GM19468 (cell line): ENCODE data around the gene MAPKAPK3.

Experiments used
- ATAC-seq: cut with Tn5 transposase; IDR thresholded peaks from one replicate; pipeline ENCODE4 v1.9.1; 2021; ENCODE audit warnings: mild to moderate bottlenecking, moderate library complexity, moderate number of reproducible peaks; ENCODE audit not compliant: unreplicated experiment; ENCODE audit errors: extremely low read depth

Gene MAPKAPK3

DNA sequence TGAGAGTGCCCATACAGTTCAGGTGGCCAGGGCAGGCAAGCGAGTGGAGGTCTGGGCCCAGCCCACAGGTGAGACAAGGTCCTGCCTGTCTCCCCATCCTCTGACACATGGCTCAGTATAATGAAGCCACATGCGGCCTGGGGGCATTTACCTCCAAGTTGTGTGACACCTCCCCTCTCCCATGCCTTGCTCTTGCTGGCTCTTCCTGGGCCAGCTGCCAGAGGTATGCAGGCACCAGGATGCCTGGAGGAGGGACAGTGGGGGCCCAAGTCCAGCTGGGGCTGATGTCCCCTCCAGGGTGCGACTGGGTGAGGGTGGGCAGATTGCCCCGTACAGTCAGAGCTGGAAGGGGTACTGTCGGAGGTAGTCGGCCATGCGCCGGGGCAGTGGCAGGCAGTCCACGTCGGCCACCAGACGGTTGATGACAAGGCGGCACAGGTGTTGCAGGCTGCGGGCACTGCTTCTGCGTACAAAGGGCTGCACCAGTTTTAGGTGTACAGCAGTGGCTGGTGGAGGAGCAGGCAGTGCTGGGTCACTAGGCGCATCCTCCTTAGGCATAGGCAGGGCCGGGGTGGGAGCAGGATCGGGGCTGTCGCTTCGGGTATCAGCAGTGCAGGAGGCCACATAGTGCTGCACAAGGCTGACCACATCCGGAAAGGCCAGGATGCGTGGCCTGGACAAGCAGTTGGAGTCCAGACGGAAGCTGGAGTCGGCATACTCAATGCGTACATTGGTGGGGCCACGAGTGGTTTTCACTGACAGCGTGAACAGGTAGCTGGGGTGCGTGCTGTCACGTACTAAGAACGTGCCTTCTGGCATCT lies 9.5 kb upstream of the MAPKAPK3 start:
- ATAC-seq: no peak

DNA sequence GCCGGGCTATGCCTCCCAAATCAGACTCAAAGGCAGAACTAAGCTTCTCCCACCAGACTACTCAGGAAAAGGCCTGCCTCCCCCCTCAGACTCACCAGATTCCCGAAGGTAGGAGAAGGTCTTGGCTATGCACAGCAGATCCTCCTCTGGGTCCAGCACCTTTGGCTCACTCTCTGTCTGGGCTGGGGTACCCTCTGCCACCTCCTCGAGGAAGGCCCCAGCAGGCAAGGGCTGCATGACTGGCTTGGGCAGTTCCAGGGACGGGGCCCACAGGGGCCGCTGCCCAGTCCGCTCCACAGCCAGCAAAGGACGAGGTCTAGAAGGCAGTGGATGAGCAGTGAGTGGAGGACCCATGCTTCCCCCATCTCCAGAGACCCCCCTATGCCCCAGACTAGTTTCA lies 8.7 kb upstream of the MAPKAPK3 start:
- no peak for ATAC-seq

DNA sequence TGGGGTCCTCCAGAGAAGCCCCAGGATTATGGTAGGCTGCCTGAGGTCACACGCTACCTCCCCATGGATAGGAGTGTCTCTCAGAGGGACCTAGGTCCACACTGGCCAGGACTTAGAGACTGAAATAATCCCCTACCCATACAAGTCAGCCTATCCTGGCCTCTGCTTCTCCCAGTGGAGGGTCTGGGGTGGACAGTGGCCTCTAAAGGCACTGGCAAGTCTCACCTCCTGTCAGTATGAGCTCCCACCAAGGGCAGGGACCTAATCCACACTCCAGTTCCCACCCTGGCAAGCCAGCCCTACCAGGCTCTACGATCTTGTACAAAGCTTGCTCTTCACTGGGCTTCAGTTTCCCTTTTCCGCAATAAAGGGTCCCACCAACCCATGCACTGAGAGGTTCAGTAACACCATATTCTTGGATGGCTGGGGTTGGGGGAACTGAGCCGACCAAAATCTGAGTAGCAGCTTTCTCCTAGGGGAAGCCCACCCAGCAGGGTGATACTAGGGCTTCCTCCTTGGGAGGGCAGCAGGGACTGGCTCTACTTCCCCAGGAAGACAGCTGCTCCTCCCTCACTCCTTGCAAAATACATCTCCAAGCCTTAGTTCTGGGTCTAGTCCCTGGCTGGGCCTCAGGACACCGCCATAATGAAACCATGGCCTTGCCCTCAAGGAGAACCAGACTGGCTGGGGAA lies 7.7 kb upstream of the MAPKAPK3 start:
- no peak for ATAC-seq

DNA sequence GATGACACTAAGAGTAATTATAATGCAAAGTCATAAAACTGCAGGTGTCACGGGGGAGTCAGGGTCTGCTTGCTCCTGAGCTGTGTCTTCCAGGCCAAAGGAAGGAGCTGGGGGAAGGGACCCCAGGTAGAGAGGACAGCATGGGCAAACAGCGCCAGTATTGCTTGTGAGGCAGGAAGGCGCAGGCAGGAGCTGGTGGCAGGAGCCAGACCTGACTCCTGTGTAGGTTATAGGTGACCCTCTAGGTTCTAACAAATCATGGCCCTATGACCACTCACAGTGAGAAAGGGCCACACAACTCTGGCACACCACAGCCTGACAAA lies 7.2 kb upstream of the MAPKAPK3 start:
- ATAC-seq: no peak

DNA sequence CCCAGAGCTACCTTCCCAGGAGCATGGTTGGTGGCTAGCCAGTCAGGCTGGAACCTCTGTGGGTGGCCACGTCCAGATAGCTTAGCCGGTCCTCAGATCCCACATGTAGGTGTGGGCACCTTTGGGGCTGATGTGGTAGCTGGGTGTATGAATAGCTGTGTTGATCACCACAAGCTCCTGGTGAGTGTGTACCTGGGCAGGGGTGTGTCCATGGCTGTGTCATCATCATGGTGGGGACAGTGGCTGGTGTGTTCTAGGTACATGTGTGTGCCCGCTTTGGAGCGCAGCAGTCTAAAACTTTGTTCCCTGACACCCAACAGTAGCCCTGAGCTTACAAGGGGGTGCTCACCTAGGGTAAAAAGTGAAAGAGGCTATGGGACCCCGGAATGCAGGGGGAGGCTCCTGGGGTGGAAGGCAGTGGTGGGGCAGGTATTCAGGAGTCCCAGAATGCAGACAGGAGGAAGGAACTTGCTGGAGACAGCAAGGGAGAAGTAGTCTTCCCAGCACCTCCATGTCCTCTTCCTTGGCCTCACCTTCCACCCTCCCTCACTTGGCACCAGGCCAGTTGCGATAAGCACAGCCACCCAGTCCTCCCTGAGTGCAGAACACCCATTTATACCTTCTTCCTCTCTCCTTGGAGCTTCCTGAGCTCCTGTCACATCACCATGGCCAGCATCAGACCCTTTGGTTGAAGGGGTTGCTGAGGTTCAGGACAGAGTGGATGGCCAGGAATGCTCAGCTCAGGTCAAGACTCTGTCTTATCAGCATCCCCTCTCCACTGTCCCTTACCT lies 6.6 kb upstream of the MAPKAPK3 start:
- ATAC-seq: no peak

DNA sequence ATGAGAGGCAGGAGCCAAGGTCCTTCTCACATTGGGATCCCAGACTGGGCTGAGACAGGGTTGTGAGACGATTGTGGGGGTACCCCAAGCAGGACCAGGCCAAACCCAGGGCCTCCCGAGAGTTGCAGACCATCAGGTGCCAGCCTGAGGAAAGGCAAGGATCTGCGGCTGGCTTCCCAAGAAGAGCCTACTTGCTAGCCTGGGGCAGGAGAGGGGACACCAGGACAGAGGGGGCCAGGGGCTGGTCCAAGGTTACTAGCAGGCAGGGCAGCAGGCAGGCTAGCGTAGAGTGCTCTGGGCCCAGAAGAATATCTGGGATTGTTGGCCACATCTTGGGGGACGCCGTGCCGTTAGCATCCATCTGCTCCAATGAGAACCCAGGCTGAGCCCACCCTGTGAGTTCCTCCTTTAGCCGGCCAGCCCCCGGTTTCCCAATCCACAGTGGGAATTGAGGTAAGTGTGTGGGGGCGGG lies 5.9 kb upstream of the MAPKAPK3 start:
- ATAC-seq: no peak

DNA sequence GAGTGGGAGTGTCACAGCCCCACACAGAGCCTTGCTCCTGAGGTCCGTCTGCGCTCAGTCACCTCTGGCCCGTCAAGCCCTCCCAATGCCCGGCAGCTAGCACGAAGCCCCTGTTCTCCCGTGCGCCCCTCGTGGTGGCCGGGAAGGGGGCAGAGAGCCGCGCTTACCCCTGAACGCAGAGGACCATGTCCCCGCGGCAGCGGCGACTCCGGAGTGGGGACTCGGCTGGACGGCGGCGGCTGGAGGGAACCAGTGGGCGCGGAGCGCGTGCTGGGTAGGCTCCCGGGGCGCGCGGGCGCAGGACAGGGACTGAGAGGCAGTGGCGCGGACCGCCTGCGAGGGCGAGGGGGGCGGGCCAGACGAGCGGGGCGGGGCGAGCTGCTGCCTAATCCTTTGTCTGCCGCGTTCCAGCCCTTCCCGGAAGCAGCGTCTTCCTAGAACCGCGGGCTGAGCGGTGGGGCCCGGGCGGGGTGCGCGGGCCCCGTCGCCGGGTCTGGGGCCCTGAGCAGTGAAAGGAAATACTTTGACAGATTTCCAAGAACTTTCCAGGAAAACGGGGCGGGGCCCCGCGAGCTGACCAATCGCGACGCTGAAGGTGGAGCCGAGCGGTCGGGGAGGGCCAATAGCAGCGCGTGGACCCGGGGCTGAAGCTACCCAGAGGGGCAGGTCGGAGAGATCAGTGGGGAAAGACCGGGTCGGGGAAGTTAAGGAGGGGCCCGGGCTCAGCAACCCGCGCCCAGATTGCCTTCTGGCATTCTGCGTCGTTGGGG lies 5.3 kb upstream of the MAPKAPK3 start, which contains the start of gene CISH:
Gene CISH, minus strand, starts transcription at position 311 of the 770 bp plus-strand sequence. Its CDS starts 124 bp downstream, at position 187.
- ATAC-seq: peak; percentile 51

DNA sequence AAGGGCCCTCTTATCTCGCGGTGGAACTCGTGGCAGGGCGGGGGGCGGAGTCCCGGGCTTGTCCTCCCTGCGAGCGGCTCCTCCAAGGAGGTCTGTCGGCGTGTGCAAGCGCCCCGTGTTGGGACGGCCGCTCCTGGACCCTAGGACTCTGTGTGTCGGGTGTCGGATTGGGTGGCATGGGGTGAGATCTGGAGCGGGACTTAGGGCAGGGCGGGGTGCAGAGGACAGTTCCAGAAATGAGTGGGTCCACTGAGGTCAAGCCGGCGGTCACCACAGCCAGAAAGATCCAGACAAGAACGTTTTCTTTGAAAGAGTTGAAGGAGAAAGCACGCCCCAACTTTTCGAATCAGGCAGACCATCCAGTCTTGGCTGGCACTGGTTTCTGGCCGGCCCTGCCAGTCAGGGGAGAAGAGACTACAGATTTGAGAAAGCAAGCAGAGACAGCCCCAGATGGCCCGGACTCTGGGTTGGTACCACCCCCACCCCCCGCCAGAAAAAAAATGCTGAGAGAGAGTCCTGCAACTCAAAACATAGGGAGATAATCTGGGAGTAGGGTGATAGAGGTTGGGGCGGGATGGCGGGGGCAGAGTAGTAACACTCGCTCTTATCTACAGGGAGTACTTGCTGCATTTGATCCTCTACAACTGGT lies 4.6 kb upstream of the MAPKAPK3 start:
- ATAC-seq: no peak

DNA sequence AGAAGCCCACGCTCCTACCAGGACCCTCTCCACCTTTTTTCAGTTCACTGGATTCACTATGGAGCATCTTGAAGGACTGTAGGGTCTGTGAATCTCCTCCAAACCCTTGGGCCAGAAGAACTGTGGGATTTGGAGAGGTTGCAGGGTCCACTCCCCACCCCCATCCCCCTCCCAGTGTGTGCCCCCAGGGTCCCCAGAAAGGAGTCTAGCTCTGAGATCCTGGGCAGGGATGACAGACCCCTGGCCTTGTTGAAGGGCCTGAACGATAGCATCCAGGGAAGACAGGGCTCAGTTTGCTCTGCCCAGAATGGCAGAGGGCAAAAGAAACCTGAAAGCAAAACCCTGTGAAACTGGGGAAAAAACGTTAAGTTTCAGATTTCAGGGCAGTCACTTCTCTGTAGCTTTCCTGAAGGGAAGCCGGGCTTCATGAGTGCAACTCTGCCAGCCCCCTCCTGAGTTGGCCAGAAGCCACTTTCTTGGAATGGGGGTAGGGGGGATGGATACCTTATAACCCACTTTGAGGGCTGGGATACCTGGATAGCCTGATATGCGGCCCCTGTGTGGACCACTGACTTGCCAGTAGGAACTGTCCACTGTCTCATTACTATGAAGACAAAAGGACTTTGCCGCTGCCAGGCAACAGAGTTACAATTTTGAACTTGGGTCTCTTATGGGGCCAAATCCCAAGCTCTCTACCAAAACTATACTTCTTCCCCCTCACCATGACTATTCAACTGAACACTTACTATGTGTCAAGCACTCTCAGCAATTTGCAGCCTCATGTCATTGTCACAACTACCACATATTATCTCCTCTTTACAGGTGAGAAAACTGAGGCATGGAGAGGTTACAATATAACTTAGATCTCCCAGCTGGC lies 3.7 kb upstream of the MAPKAPK3 start:
- no peak for ATAC-seq

DNA sequence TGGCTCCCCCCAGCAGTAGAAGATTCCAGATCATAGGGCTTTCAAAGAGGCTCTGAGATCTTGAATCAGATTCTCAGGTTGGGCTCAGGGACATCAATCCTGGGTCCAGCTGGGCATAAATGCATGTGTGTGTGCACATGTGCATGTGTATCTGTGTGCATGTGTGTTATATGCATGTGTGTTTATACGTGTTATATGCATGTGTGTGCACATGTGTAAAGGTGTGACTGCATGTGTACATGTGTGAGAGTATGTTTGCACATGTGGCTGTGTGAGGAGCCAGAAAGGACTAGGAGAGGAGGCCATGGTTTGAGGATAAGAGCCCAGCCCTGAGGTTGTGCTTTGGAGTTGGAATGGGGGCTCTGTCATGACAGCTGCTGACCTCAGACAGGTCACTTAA lies 1.8 kb upstream of the MAPKAPK3 start:
- no peak for ATAC-seq

DNA sequence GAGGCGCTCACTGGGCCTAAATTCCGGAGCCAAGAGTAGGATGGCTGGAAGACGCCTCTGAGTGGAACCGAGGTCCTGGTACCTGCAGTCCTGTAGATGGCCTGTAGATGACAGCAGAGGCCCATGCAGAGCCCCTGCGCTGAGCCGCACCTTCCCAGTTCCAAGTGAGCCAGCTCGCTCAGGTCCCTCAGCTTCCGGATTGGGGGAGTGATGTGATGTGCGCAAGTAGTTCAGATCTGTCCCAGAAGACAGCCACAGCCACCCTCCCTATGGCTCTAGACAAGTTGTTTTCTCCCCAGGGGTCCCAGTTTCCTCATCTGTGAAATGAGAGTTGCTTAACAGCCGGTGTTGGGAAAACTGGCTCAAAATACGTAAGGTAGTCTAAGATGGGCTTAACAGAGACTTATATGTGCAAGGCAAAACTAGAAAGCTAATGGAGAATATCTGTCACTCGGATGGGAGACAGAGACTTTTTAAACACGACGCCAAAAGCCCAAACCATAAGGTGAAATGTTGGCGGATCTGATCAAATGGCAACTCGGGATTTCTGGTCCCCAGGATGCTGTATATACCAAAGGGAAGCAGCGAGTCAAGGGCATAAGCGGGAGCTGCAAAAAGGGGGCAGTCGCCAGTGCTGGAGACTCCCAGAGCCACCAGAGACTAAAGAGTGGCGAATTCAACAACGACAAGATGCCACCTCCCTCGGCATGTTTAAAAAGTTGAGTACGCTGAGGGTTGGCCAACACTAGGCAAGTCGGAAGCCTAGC lies 765 bp upstream of the MAPKAPK3 start:
- ATAC-seq: peak; percentile 23

DNA sequence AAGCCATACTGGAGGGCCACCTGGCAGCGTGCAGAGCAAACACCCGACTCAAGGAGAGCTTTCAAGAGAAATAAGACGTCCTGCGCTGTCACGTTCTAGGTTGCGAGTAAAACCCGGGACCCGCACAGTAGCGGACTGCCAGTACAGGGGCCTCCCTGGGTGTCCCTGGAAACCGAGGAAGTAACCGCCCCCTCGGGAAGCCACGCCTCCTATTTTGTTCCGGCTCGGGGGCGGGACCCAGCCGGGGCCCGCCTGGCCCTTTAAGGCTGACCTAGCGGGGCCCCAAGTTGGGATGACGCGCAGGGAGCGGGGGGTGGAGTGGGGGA lies 218 bp upstream of the MAPKAPK3 start:
- ATAC-seq: peak; percentile 53

DNA sequence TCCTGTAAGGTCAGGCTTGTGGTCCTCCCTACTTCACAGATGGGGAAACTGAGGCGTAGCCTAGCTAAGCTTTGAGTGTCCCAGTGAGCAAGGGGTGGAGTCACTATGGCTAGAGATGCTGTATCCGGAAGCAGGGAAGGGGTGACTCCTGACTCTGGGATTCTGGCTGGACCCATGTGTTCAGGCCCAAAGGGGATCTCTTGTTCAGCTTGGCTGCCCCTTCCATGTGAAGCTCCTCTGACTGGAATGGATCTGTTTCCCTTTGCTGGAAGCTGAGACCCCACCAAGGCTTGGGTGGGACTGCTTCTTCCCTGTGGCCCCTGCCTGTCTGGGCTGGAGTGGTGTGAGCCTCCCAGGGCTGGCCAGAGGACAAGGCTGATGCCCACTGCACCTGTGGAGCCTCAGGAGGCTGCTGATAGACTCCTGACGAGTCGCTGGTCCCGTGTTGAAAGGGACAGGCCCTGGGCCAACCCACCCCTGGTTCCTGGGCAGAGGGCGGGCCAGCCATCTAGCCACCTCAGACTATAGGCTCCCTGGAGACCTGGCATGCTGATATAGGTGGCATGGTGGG lies 1.0 kb downstream of the MAPKAPK3 start:
- ATAC-seq: no peak

DNA sequence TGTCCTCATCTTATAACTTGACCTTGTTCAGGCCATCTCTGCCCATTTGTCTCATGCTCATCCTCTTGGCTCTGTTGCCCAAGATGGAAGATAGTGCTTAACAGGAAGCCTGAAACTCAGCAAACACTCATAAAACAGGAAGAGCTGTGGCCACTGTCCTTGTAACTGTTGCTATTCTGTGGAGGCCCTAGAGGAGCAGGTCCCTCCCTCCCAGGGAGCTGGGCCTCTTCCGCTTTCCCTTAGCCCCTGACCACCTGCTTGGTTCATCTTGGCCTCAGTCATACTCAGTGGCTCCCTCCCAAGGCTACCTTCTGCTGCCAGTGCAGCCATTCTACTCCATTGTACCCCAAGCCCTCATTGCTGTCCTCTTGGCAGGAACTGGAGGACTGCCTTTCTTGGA lies 3.5 kb downstream of the MAPKAPK3 start:
- ATAC-seq: no peak

DNA sequence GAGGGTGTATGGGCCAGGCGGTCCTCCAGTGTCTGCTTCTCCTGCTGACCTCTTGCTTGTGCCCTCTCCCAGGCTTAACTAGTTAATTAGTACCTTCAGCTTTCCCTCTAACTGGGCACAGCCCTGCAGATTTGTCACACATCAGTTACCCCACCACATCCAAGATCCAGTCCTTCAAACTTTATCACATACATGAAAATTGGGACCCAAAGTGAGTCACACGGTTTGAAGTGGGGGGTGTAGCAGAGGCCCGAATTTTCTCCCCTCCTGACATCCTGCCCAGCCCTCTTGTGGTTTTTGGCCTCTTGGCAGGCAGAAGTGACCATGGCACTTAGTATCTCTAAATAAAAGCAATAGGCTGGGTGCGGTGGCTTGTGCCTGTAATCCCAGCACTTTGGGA lies 3.9 kb downstream of the MAPKAPK3 start:
- no peak for ATAC-seq

DNA sequence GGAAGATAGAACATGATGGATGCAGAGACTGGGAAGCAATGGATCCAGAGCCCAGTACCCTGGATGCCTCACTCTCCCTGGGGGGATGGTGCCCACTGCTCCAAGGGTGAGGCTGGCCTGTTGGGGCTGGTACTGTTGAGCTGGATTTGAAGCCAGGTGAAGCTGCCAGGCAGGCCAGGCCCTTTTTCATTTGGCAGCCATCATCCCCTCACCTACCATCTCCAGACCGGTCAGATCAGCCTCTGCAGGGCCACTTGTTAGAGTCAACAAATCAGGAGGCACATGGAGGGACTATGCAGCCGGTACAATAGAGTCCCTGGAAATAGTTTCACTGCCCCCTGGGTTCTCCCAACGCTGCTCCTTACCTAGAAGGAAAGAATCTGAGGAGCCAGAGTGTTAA lies 5.9 kb downstream of the MAPKAPK3 start:
- no peak for ATAC-seq

DNA sequence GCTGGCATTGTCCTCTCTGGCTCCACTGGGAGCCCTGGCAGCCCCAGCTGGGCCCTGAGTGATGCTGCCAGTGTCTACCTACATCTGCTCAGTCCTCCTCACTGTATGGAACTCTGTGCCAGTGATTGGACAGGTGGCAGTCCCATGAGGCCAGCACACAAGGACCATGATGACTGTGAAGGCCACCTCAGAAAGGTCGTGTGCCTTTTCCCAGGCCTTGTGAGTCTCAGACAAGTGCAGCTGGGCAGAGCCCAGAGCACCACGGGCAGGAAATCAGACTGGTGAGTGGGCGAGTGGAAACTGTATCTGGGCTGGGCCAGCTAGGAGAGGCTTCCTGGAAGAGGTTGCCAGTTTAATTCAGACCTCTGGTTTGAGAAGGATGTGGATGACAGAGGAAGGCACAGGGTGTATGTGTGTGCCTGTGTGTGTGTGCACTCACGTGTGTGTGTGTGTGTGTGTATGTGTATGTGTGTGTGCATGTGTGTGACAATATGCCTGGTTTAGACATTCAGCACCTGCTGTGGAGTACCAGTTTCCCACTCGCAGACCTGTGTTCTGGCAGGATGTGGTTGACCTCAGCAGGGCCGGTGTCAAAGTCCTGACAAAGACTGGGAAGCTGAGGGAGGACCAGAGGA lies 7.0 kb downstream of the MAPKAPK3 start:
- ATAC-seq: no peak
